ENCODE data around the gene ANGPTL8. TPM values are rescaled to one million over a fixed set of nuclear protein-coding genes. Genes with fewer than 3 reads are reported as not detected.

The ANGPTL8 gene
- total RNA-seq, 2 experiments from 2014 or later, result not detected

- ChIA-PET CTCF (no interaction called here), POLR2A (no interaction called here)
- Mint-ChIP-seq H3K27ac (no peak overlapping the region), H3K36me3 (ENCODE audit: low read depth) (no peaks in the 10 kb centered on the region), H3K27me3 (no peaks in the 10 kb centered on the region), H3K9me3 (no peaks in the 10 kb centered on the region), H3K4me1 (ENCODE audit: low read depth) (no peaks in the 10 kb centered on the region), H3K4me3 (no peak overlapping the region)
- H3K4me1 ChIP-seq (ENCODE audit: insufficient read depth, low read length), result no peaks in the 10 kb centered on the region
- peaks cover 0 to 3% of the 10 kb centered on the region in 2 experiments for H3K27me3 ChIP-seq (ENCODE audit: control insufficient read depth in 1 of 2, insufficient read depth in 2 of 2, low read length in 2 of 2)
- no peak overlapping the region for H3K4me3 ChIP-seq (ENCODE audit: low read length)
- ATAC-seq (ENCODE audit: poor library complexity) (no peak), DNase-seq (no peak)
- H3K9me3 ChIP-seq (ENCODE audit: control insufficient read depth in 1 of 2, insufficient read depth in 1 of 2, low read length in 2 of 2), result peaks cover 0 to 9% of the 10 kb centered on the region in 2 experiments
- no peak overlapping the region for H3K27ac ChIP-seq (ENCODE audit: low read depth in 1 of 2, low read length in 2 of 2)
- intact Hi-C loops (cut with DNase I, micrococcal nuclease), result no loop called here
- TF ChIP-seq CTCF (IDR thresholded peaks at IDR 0.05), result no peak
- no peaks in the 10 kb centered on the region for H3K36me3 ChIP-seq (ENCODE audit: insufficient read depth, low read length)
These were observed 25.0 kb upstream of the ANGPTL8 start for GRCh38 chr19:11214387-11214786.

DNA sequence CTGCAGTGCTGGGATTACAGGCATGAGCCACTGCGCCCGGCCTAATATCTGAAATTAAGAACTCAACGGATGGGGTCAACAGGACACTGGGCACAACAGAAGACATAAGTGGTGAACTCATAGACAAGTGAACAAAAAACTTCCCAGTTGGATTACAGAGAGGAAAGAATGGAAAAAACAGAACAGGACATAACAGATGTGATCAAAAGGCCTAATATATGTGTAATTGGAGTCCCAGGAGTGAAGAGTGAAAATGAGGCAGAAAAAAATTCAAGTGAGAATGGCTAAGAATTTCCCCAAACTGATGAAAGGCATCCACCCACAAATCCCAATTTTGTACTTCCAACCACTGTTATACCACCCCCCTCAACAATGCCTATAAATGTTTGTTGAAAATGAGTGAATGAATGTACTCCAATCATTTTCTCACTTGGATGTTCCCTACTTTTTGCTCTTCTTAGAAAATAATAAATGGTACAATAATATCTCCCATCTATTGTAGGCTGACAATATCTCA is 18.3 kb upstream of the ANGPTL8 start:
- Histone ChIP-seq H3K4me1 (ENCODE audit: insufficient read depth, low read length) (no peaks in the 10 kb centered on the region), H3K36me3 (ENCODE audit: insufficient read depth, low read length) (no peaks in the 10 kb centered on the region), H3K27me3 (ENCODE audit: control insufficient read depth in 1 of 2, insufficient read depth in 2 of 2, low read length in 2 of 2) (no peaks in the 10 kb centered on the region), H3K9me3 (ENCODE audit: control insufficient read depth in 1 of 2, insufficient read depth in 1 of 2, low read length in 2 of 2) (peaks cover 10 to 28% of the 10 kb centered on the region in 2 experiments), H3K27ac (ENCODE audit: low read depth in 1 of 2, low read length in 2 of 2) (no peak overlapping the region), H3K4me3 (ENCODE audit: low read length) (no peak overlapping the region)
- H3K9me3 Mint-ChIP-seq, result peaks cover 16% of the 10 kb centered on the region
- no peaks in the 10 kb centered on the region for H3K36me3 Mint-ChIP-seq (ENCODE audit: low read depth)
- no peak overlapping the region for H3K27ac Mint-ChIP-seq
- ChIA-PET CTCF (no interaction called here), POLR2A (no interaction called here)
- H3K4me1 Mint-ChIP-seq (ENCODE audit: low read depth), result no peaks in the 10 kb centered on the region
- intact Hi-C loops (cut with DNase I, micrococcal nuclease), result no loop called here
- H3K27me3 Mint-ChIP-seq, result no peaks in the 10 kb centered on the region
- DNase-seq (no peak), ATAC-seq (ENCODE audit: poor library complexity) (no peak)
- no peak for TF ChIP-seq CTCF (IDR thresholded peaks at IDR 0.05)
- H3K4me3 Mint-ChIP-seq, result no peak overlapping the region

- peaks cover 10 to 19% of the 10 kb centered on the region in 2 experiments for H3K9me3 ChIP-seq (ENCODE audit: control insufficient read depth in 1 of 2, insufficient read depth in 1 of 2, low read length in 2 of 2)
- no peak overlapping the region for H3K27ac ChIP-seq (ENCODE audit: low read depth in 1 of 2, low read length in 2 of 2)
- TF ChIP-seq CTCF (IDR thresholded peaks at IDR 0.05), result no peak
- H3K27me3 ChIP-seq (ENCODE audit: control insufficient read depth in 1 of 2, insufficient read depth in 2 of 2, low read length in 2 of 2), result no peaks in the 10 kb centered on the region
- no peaks in the 10 kb centered on the region for H3K4me1 ChIP-seq (ENCODE audit: insufficient read depth, low read length)
- no peaks in the 10 kb centered on the region for H3K36me3 ChIP-seq (ENCODE audit: insufficient read depth, low read length)
- intact Hi-C loops (cut with DNase I, micrococcal nuclease), result no loop called here
- Mint-ChIP-seq H3K27me3 (no peaks in the 10 kb centered on the region), H3K9me3 (peaks cover 16% of the 10 kb centered on the region), H3K4me1 (ENCODE audit: low read depth) (no peaks in the 10 kb centered on the region), H3K36me3 (ENCODE audit: low read depth) (no peaks in the 10 kb centered on the region), H3K27ac (no peak overlapping the region), H3K4me3 (no peak overlapping the region)
- ChIA-PET POLR2A (no interaction called here), CTCF (no interaction called here)
- DNase-seq, result no peak
- H3K4me3 ChIP-seq (ENCODE audit: low read length), result no peak overlapping the region
- ATAC-seq (ENCODE audit: poor library complexity), result no peak
These were observed 16.2 kb upstream of the ANGPTL8 start for GRCh38 chr19:11223200-11223599.

Measured in CD4-positive, alpha-beta T cell (primary cell).